Measurements from ENCODE around the gene MAPRE3.

The MAPRE3 gene

GRCh38 chr2:27009083-27009482 lies 38.6 kb downstream of the MAPRE3 start:
- TF ChIP-seq CTCF (IDR thresholded peaks at IDR 0.05; ENCODE audit: control insufficient read depth, insufficient read depth, low read depth, low read length, missing control alignments) = no peak
- DNase-seq (ENCODE audit: low read depth) = no peak
- H3K4me3 ChIP-seq (ENCODE audit: control insufficient read depth, low read depth, low read length) = no peak overlapping the region

GRCh38 chr2:27009716-27010115 lies 39.3 kb downstream of the MAPRE3 start:
- no peak for DNase-seq (ENCODE audit: low read depth)
- no peak for TF ChIP-seq CTCF (IDR thresholded peaks at IDR 0.05; ENCODE audit: control insufficient read depth, insufficient read depth, low read depth, low read length, missing control alignments)
- H3K4me3 ChIP-seq (ENCODE audit: control insufficient read depth, low read depth, low read length) = no peak overlapping the region

GRCh38 chr2:27010139-27010538 lies 39.7 kb downstream of the MAPRE3 start:
- TF ChIP-seq CTCF (IDR thresholded peaks at IDR 0.05; ENCODE audit: control insufficient read depth, insufficient read depth, low read depth, low read length, missing control alignments) = no peak
- no peak for DNase-seq (ENCODE audit: low read depth)
- no peak overlapping the region for H3K4me3 ChIP-seq (ENCODE audit: control insufficient read depth, low read depth, low read length)

- TF ChIP-seq CTCF (IDR thresholded peaks at IDR 0.05; ENCODE audit: control insufficient read depth, insufficient read depth, low read depth, low read length, missing control alignments) = no peak
- H3K4me3 ChIP-seq (ENCODE audit: control insufficient read depth, low read depth, low read length) = no peak overlapping the region
- no peak for DNase-seq (ENCODE audit: low read depth)
Measured at GRCh38 chr2:27013738-27014137, 43.3 kb downstream of the MAPRE3 start.

- no peak for DNase-seq (ENCODE audit: low read depth)
- H3K4me3 ChIP-seq (ENCODE audit: control insufficient read depth, low read depth, low read length) = no peak overlapping the region
- TF ChIP-seq CTCF (IDR thresholded peaks at IDR 0.05; ENCODE audit: control insufficient read depth, insufficient read depth, low read depth, low read length, missing control alignments) = no peak
Measured at GRCh38 chr2:27014771-27015433, 44.5 kb downstream of the MAPRE3 start.

GRCh38 chr2:27016801-27017325 lies 46.4 kb downstream of the MAPRE3 start:
- no peak overlapping the region for H3K4me3 ChIP-seq (ENCODE audit: control insufficient read depth, low read depth, low read length)
- peak; percentile 73 for TF ChIP-seq CTCF (IDR thresholded peaks at IDR 0.05; ENCODE audit: control insufficient read depth, insufficient read depth, low read depth, low read length, missing control alignments)
- peak; percentile 25 for DNase-seq (ENCODE audit: low read depth)
